DND-41 (cell line): ENCODE measurements around the gene RANBP17.

Source experiments
- ATAC-seq: fragments of 200-7000 bp; cut with Tn5 transposase; 3 replicates; pipeline ENCODE4 v1.9.1; 2021; ENCODE audit warnings: low read depth; ENCODE audit not compliant: insufficient read depth
- DNase-seq: peaks from one replicate; pipeline ENCODE4 v3.0.0-alpha.2; 2020
- H2AFZ ChIP-seq: 2 replicates; pipeline ENCODE4 v1.6.0; 2012; ENCODE audit warnings: low read depth, low read length
- H3K27ac ChIP-seq: 2 replicates; pipeline ENCODE4 v1.5.1; 2012; ENCODE audit warnings: low read length, inconsistent platforms
- H3K27me3 ChIP-seq: fragments of 200-600 bp; sonication (generic); 2 replicates; pipeline ENCODE4 v1.6.0; 2012; ENCODE audit warnings: low read length, mild to moderate bottlenecking, inconsistent platforms; ENCODE audit not compliant: insufficient read depth, poor library complexity
- H3K36me3 ChIP-seq: 2 replicates; pipeline ENCODE4 v1.5.1; 2012; ENCODE audit warnings: low read length, inconsistent platforms; ENCODE audit not compliant: insufficient read depth
- H3K4me1 ChIP-seq: 2 replicates; pipeline ENCODE4 v1.5.1; 2012; ENCODE audit warnings: mild to moderate bottlenecking, low read length; ENCODE audit not compliant: insufficient read depth
- H3K4me2 ChIP-seq: 2 replicates; pipeline ENCODE4 v1.6.0; 2012; ENCODE audit warnings: mild to moderate bottlenecking, moderate library complexity, low read length, inconsistent platforms; ENCODE audit not compliant: insufficient read depth
- H3K4me3 ChIP-seq, 2 experiments: fragments of 200-600 bp in 1 of 2; shearing (Covaris generic) in 1 of 2; 2 replicates each; pipeline ENCODE4 v1.5.1; 2012 to 2016; ENCODE audit warnings: inconsistent platforms in 2 of 2, low read length in 2 of 2, mild to moderate bottlenecking in 2 of 2, low read depth in 1 of 2, moderate library complexity in 1 of 2
- H3K79me2 ChIP-seq: 2 replicates; pipeline ENCODE4 v1.6.0; 2012; ENCODE audit warnings: low read length, inconsistent platforms; ENCODE audit not compliant: insufficient read depth
- H3K9ac ChIP-seq: 2 replicates; pipeline ENCODE4 v1.6.0; 2012; ENCODE audit warnings: low read depth, mild to moderate bottlenecking, inconsistent platforms, low read length, moderate library complexity
- H3K9me3 ChIP-seq: 2 replicates; pipeline ENCODE4 v1.5.1; 2012; ENCODE audit warnings: low read length, moderate library complexity, mild to moderate bottlenecking, inconsistent platforms; ENCODE audit not compliant: insufficient read depth, severe bottlenecking
- H4K20me1 ChIP-seq: 2 replicates; pipeline ENCODE4 v1.6.0; 2012; ENCODE audit warnings: low read length; ENCODE audit not compliant: insufficient read depth
- EZH2 ChIP-seq: IDR thresholded peaks from 3 replicates; pipeline ENCODE4 v1.6.1; 2012; ENCODE audit warnings: borderline replicate concordance, low read depth, mild to moderate bottlenecking, moderate library complexity, low read length, inconsistent platforms; ENCODE audit not compliant: severe bottlenecking
- TF ChIP-seq, protein P1 (sequence below): IDR thresholded peaks from 2 replicates; pipeline ENCODE4 v1.5.1; 2012; ENCODE audit warnings: borderline replicate concordance, low read length, moderate library complexity, mild to moderate bottlenecking; ENCODE audit not compliant: poor library complexity, severe bottlenecking; ENCODE audit errors: extremely low read depth

RANBP17 gene

DNA sequence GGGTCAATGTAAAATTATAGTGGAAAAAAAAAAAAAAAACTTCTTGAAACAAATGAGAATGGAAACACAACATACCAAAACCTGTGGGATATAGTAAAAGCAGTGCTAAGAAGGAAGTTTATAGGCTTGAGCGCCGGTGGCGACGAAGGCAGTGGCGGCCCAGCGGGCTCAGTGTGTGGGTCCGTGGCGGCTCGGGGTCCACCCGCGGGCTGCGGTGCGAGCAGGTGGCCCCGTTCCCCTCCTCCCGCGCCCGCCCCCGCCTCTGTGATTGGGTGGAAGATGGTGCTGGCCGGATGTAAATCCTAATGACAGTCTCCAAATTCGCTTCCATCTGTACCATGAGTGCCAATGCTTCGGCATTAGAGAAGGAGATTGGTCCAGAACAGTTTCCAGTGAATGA is 389.7 kb downstream of the RANBP17 start:
- Histone ChIP-seq H3K9me3 (peaks cover 12% of the 10 kb centered on the region), H3K36me3 (no peaks in the 10 kb centered on the region), H3K79me2 (no peaks in the 10 kb centered on the region), H3K4me2 (no peak overlapping the region), H3K27me3 (no peaks in the 10 kb centered on the region), H3K27ac (no peak overlapping the region), H3K4me3 (no peak overlapping the region), H3K4me1 (no peaks in the 10 kb centered on the region), H4K20me1 (no peaks in the 10 kb centered on the region), H3K9ac (no peak overlapping the region), H2AFZ (no peak overlapping the region)
- DNase-seq (no peak), ATAC-seq (no peak)
- no peak for TF ChIP-seq EZH2
- TF ChIP-seq, protein P1, sequence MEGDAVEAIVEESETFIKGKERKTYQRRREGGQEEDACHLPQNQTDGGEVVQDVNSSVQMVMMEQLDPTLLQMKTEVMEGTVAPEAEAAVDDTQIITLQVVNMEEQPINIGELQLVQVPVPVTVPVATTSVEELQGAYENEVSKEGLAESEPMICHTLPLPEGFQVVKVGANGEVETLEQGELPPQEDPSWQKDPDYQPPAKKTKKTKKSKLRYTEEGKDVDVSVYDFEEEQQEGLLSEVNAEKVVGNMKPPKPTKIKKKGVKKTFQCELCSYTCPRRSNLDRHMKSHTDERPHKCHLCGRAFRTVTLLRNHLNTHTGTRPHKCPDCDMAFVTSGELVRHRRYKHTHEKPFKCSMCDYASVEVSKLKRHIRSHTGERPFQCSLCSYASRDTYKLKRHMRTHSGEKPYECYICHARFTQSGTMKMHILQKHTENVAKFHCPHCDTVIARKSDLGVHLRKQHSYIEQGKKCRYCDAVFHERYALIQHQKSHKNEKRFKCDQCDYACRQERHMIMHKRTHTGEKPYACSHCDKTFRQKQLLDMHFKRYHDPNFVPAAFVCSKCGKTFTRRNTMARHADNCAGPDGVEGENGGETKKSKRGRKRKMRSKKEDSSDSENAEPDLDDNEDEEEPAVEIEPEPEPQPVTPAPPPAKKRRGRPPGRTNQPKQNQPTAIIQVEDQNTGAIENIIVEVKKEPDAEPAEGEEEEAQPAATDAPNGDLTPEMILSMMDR, result no peak

DNA sequence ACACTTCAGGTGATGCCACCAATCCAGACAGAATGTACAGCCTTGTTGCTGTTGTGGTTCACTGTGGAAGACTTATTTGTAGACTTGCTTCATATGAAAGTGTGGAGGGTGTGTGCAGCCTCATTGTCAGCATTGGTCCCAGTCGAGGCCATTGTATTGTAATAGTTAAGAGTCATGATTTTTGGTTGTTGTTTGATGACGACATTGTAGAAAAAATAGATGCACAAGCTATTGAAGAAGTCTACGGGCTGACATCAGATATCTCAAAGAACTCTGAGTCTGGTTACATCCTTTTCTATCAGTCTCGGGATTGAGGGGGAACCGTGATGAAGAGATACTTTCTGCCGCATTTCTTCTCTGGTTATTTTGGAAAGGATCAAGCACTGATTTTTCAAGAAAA is 390.9 kb downstream of the RANBP17 start:
- H4K20me1 ChIP-seq, result no peaks in the 10 kb centered on the region
- H3K27me3 ChIP-seq, result no peaks in the 10 kb centered on the region
- DNase-seq (no peak), ATAC-seq (no peak)
- H2AFZ ChIP-seq, result no peak overlapping the region
- no peaks in the 10 kb centered on the region for H3K79me2 ChIP-seq
- no peak overlapping the region for H3K27ac ChIP-seq
- no peaks in the 10 kb centered on the region for H3K36me3 ChIP-seq
- H3K9ac ChIP-seq, result no peak overlapping the region
- no peaks in the 10 kb centered on the region for H3K4me1 ChIP-seq
- peaks cover 12% of the 10 kb centered on the region for H3K9me3 ChIP-seq
- H3K4me3 ChIP-seq, result no peak overlapping the region
- no peak for TF ChIP-seq EZH2
- TF ChIP-seq, protein P1, result no peak
- H3K4me2 ChIP-seq, result no peak overlapping the region

DNA sequence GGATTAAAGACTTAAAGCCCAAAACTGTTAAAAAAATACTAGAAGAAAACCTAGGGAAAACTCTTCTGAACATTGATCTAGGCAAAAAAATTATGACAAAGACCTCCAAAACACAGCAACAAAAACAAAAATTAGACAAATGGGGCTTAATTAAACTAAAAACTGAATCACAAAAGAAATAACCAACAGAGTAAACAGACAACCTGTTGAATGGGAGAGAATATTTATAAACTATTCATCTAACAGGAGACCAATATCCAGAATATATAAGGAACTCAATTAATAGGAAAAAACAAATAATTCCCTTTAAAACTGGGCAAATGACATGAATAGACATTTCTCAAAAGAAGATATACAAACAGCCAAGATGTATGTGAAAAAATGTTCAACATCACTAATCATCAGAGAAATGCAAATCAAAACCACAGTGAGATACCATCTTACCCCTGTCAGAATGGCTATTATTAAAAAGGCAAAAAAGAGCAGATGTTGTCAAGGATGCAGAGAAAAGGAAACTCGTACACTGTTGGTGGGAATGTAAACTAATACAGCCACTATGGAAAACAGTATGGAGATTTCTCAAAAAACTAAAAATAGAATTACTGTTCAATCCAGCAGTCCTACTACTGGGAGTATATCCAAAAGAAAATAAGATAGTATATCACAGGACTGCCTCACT is 397.1 kb downstream of the RANBP17 start:
- H4K20me1 ChIP-seq, result no peaks in the 10 kb centered on the region
- no peak overlapping the region for H3K4me3 ChIP-seq
- H3K79me2 ChIP-seq, result no peaks in the 10 kb centered on the region
- peak; percentile 55; the same call in 2 of the 3 replicates for ATAC-seq
- no peak overlapping the region for H2AFZ ChIP-seq
- H3K36me3 ChIP-seq, result no peaks in the 10 kb centered on the region
- H3K27ac ChIP-seq, result no peak overlapping the region
- H3K9me3 ChIP-seq, result no peaks in the 10 kb centered on the region
- TF ChIP-seq, protein P1, result no peak
- no peak for TF ChIP-seq EZH2
- peaks cover 16% of the 10 kb centered on the region for H3K4me1 ChIP-seq
- H3K4me2 ChIP-seq, result no peak overlapping the region
- no peak for DNase-seq
- H3K9ac ChIP-seq, result no peak overlapping the region
- no peaks in the 10 kb centered on the region for H3K27me3 ChIP-seq
